H1 (cell line): Measurements from ENCODE around the gene KIZ. TPM values are rescaled to one million over a fixed set of nuclear protein-coding genes. Genes with fewer than 3 reads are reported as not detected.
A peak's percentile ranks its signal among the peaks of the same experiment; 100 is the strongest.

Experiments
- BRCA1 ChIP-seq: IDR thresholded peaks from 2 replicates; pipeline ENCODE4 v1.6.1; 2012; ENCODE audit warnings: low read depth, low read length, improper control_type of control experiment
- CBX8 ChIP-seq: fragments of 300-800, 300-1000 bp; sonication (generic); IDR thresholded peaks from 2 replicates; pipeline ENCODE4 v1.7.1; 2016; ENCODE audit warnings: low read depth, low read length, borderline replicate concordance
- CEBPB ChIP-seq: IDR thresholded peaks from 2 replicates; pipeline ENCODE4 v1.6.1; 2012; ENCODE audit warnings: low read depth, low read length
- CTBP2 ChIP-seq: IDR thresholded peaks from 2 replicates; pipeline ENCODE4 v1.7.0; 2011; ENCODE audit warnings: borderline replicate concordance, mild to moderate bottlenecking, moderate library complexity, mixed read lengths, low read length; ENCODE audit not compliant: insufficient read depth, insufficient read length
- EGR1 ChIP-seq: IDR thresholded peaks from 2 replicates; pipeline ENCODE4 v1.6.1; 2011; ENCODE audit warnings: low read depth, low read length, borderline replicate concordance
- EZH2 ChIP-seq: fragments of 200-600 bp; sonication (generic); IDR thresholded peaks from 2 replicates; pipeline ENCODE4 v1.7.1; 2012; ENCODE audit warnings: low read depth, mild to moderate bottlenecking, moderate library complexity, low read length, inconsistent platforms; ENCODE audit not compliant: severe bottlenecking
- FOSL1 ChIP-seq: IDR thresholded peaks from 2 replicates; pipeline ENCODE4 v1.6.1; 2011; ENCODE audit warnings: mild to moderate bottlenecking, low read depth, low read length, moderate library complexity; ENCODE audit not compliant: insufficient read depth
- GABPA ChIP-seq: IDR thresholded peaks from 2 replicates; pipeline ENCODE4 v1.6.1; 2011; ENCODE audit warnings: mild to moderate bottlenecking, low read length, moderate library complexity, borderline replicate concordance; ENCODE audit not compliant: insufficient read depth
- POU5F1 ChIP-seq: IDR thresholded peaks from 2 replicates; pipeline ENCODE4 v1.6.1; 2011; ENCODE audit warnings: low read depth, mild to moderate bottlenecking, low read length, moderate library complexity
- RNF2 ChIP-seq: fragments of 200-900, 300-1000 bp; sonication (generic); IDR thresholded peaks from 2 replicates; pipeline ENCODE4 v1.7.1; 2016; ENCODE audit warnings: borderline replicate concordance, low read depth, mild to moderate bottlenecking, antibody characterized with exemption, low read length; ENCODE audit not compliant: poor library complexity, severe bottlenecking; ENCODE audit errors: missing control alignments
- TCF12 ChIP-seq: IDR thresholded peaks from 2 replicates; pipeline ENCODE4 v1.6.1; 2011; ENCODE audit warnings: low read depth, mild to moderate bottlenecking, low read length
- polyA plus RNA-seq, 7 experiments: library from polyadenylated mRNA; depleted of rRNA in 3 of 7; stranded (reverse) in 5 of 7; unstranded in 2 of 7; fragments of >200 nt in 5 of 7; fragments of 200-250 nt in 2 of 7; gene quantifications; 1 replicate in 5 of 7; 2 replicates in 1 of 7; 4 replicates in 1 of 7; pipeline versions ENCODE4 v1.2.1 to v1.2.3, GENCODE V29; 2011 to 2013; ENCODE audit warnings: missing spikeins in 2 of 7, mixed read lengths in 2 of 7
- total RNA-seq: library from RNA; stranded (reverse); fragmentation: NEBNext Ultra II Directional; extraction: Animal tissue kit (Norgen Biotek cat#: 25700); gene quantifications from 2 replicates; pipeline ENCODE4 v1.2.1, GENCODE V29; 2021

The KIZ gene
- total and polyA plus RNA-seq, 2 of the 8 experiments (the other 6 are each of a cell fraction or from before 2014, with no cell fraction given), result 13.0 to 51.7 TPM

DNA sequence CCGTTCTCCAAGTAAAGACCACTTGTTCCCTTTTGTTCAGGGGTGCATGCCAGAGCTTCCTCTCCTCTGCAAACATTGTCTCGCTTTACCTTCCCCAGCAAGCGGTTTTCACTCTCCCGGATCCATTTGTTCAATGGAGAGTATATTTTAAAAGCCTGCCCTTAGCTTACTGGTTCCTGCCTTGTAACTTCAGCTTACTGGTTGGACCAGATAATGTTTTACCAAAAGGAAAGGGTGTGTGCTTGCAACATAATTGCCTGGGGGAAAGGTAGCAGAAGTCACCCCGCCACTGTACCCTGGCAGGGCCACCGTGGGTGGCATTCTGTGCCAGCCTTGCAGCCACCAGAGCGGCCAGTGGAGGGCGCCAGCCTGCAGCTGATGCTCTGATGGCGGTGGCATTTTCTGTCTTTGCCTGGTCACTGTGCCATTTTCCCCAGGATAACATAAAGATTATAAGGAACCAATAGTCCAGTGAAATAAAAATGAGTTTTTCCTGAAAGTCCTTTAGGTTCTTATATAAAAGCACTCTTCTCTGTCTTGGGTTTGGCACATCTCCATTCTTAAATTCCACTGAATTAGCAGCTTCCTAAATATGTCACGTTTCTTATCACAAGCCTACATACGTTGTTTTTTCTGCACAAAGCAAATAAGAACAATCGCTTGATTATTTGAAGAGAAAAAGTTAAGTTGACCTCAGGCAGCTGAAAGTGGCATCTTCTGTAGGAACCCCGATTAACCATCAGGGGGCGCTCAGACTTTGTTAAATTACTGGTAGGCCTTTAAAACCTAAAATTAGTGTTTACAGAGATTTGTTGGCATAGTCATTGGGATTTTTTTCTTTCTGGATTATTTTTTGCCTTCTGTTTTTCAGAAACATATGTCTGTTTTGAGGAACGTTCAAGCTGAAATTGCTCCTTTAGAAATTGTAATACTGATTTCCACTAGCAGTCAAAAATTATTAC, 109.9 kb downstream of the KIZ start (continued):
- no peak for TF ChIP-seq RNF2
- no peak for TF ChIP-seq BRCA1
- TF ChIP-seq CEBPB, result no peak
- TF ChIP-seq POU5F1, result no peak
- TF ChIP-seq CBX8, result no peak
- no peak for TF ChIP-seq EGR1
- no peak for TF ChIP-seq TCF12
- TF ChIP-seq GABPA, result no peak
- TF ChIP-seq EZH2, result no peak
- peak; percentile 95 for TF ChIP-seq CTBP2
- TF ChIP-seq FOSL1, result no peak
